Measurements from ENCODE around the gene HEATR5A.

- TF ChIP-seq CTCF (optimal IDR thresholded peaks at IDR 0.05 in 1 of 3, IDR thresholded peaks at IDR 0.05 in 1 of 3, conservative IDR thresholded peaks at IDR 0.05 in 1 of 3; ENCODE audit: extremely low read depth in 1 of 3, insufficient read depth in 2 of 3, low read length in 3 of 3) = no peak
- no peak for TF ChIP-seq EZH2 (IDR thresholded peaks at IDR 0.05; ENCODE audit: low read length)
Observed at GRCh38 chr14:31428011-31428410, 7.7 kb upstream of the HEATR5A start.

Measured in keratinocyte (primary cell).